Right hindlimb (tissue), 1 donor: ENCODE results near the gene RTN4RL1.
"Not testable (repeated sequence)": the region's sequence is repeated elsewhere in the genome, so short reads cannot be mapped to it uniquely, and the experiment has no call there.

Source experiments
- DNase-seq: peaks from one replicate; pipeline ENCODE4 v3.0.0-alpha.2; 2018

Gene RTN4RL1

DNA sequence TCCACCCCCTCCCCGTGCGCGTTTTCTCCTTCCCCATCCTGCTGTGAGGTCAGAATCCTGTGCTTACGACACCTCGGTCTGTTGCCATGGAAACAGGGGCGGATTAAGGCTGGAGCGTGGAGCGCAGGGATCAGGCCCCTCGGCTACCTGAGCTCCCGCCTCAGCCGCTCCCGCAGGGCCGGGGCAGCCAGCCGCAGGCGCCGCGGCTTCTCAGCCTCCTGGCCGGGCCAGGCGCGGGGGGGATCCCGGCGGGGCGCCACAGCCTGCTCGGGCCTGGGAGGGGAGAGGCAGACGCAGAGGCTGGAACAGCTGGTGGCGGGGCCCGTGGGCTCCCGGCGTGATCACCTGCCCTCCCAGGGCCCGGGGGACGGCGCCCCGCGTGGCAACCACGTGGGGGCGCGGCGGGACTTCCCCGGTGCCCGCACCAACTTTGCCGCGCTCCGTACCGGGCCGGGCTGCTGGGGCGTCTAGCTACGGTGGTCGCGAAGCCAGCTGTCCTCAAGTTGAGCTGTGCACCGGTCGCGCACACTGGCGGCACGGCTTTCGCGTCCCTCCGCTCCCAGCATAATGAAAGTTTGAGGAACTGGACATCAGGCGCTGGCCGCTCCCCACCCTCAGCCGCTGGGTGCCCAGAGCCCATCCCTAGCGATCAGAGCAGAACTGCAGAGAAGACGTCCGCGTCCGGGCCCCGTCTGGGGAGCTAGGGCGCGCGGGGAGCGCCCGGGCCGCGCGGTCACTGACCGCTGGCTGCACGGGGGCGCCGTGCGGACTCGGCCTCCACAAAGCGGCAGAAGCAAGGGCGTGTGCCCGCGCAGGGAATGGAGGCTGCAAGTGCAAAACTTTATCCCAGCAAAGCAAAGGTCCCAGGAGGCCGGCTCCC is 1.2 kb downstream of the RTN4RL1 start:
- DNase-seq, result peak; percentile 58

DNA sequence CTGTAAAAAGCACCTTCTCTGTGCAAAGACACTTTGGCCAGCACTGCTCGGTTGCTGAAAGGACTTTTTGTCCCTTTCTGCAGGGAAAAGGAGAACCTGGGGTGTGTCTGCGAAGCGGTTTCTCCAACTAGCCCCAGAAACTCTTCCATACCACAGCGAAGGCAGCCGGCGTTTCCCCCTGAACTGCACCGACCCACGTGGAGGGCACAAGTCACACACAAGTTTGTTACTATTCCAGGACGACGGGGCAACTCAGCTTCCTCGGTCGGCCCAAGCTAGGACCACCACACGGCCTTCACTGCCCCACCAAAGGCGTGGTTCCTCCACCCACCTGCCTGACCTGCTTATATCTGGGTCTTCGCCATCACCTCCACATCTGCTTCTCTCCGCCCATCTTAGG is 1.9 kb downstream of the RTN4RL1 start:
- DNase-seq, result no peak

DNA sequence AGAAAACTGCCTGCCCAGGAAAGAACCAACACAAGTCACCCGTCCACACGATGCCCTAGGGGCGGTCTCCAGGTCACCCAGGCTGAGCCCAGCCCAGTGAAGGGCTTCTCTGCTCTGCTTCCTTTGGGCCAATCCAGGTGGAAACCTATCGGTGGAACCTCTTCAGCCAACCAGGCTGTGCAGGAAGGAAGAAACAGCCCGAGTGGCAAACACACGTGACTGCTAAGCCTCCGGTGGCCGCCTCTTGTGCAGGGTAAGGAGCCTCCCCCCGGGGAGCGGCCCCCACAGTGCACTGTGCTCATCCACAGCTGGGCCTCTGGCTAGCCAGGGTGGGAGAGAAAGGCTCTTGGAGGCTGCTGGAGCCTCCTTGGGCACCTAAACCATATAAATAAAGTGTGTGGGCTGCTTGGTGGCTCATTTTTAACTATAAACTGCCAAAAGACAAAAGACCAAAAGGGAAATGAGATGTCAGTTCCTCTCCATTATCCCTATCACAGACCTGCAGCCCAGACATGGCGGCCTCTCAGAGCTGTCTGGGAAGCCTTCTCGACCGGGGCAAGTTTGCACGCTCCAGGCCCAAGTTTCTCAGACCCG is 2.4 kb downstream of the RTN4RL1 start:
- no peak for DNase-seq

DNA sequence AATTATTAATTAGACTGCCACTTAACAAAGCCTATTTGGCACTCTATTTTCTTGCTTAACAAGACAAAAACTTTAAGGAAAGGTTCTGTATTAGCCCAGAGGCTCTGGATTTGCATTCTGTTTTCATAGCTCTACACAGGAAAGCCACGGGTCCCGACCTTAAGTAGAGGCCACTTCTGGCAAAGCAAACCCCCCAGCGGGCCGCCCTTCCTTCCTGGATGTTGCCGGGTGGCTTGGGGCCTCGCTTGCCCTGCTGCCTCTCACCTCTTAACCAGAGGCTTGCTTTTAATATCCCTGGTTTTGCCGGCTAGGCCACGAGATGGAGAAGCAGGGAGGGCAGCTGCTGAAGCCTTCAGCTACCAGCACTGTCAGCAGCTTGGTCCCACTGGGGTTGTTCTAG is 4.4 kb downstream of the RTN4RL1 start:
- no peak for DNase-seq

DNA sequence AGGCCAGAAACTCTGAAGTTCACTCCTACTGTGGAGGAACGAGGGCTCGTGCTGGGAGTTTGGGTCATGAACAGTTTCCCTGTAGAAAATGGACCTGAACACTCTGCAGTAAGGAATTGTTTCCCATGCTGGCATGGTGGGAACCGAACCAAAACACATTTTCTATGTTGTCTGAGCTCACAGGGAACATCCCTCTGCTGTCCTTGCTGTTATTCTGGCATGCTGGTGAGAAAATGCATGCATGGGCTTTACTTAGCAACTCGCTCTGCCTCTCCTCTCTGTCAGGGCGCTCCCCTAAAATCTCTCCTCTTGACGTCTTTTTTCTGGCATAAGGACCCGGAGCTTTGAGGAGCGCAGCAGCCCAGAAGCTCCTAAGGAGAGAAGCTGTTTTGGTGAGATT is 5.4 kb downstream of the RTN4RL1 start:
- no peak for DNase-seq

DNA sequence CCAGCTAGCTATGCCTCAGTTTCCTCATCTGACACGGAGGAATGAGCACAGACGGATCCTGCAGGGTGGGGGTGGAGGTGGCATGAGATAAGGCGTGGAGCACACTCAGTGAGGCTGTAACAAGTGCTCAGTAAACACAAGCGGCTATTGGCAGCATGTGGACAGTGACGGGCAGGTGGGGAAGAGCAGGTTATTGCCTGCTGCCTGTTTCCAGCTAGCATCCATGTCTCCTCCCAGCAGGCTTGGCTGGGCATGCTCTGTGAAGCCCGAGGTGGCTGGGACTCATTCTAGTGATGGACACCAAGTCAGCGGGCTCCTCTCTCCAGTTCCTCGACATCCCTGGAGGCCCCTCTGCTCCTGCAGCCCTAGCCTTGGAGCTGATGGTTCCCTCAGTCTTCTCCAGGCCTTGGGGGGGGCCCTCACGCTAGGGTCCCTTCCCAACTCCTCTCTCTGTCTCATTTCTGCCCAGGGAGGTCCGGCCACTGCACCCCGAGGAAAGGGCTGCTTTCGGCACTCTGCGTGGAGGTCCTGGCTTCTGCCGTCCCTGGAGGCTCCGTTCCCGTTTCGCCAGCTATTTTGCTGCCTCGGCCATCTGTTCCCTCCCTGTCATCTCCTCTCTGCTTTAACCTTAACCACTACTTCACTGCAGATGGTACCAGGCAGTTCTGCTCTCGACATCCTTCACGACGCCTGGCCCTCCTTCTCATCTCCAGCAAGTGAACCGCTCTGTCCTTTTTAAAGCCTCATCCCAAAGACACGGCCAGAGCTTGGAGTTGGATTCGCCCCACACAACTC is 6.2 kb downstream of the RTN4RL1 start:
- no peak for DNase-seq

DNA sequence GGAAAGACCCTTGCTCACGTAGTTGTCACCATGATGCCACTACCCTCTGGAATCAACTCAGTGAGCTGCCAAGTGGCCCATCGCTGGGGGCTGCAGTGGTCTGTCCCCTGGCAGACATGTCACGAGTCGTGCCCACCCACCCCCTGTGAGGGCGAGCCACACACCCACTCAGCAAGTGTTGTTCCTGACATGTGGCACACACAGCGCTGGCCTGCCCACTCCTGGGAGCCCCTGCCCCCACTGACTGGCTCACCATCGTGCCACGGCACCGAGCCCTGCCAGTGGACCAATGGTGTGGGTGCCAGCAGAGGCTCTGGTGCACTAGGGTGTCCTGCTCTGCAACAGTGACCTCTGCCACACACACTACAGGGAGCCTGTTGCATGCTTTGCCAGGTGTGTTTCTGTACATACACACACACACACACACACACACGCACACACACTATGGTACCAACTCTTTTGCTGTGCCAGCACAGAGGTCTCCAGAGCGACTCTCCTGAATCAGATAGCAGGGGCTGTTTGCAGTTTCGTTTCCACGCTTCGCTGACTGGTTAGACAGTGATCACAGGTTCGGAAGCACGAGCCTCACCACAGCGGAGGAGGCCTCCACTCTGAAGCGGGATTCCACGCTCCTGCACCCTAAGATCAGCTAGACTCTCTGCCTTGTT is 7.7 kb downstream of the RTN4RL1 start:
- no peak for DNase-seq

DNA sequence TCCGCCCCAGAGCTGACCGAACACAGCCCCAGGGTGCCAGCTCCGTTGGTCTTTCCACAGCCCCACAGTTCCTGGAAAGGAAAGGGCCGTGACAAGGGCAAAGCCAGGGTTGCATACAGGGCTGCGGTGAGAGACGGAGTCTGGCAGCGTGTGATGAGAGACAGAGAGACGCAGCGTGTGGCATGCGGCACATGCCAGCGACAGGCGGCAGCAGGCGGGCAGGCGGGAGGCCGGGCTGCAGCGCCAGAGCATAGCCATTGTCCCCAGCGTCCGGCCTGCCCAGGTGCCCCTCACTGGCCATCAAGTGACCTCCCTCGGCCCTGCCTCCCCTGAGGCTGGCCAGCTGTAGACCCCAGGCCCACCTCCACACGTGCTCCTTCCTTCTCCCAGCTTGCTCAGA is 8.6 kb downstream of the RTN4RL1 start:
- DNase-seq, result no peak

DNA sequence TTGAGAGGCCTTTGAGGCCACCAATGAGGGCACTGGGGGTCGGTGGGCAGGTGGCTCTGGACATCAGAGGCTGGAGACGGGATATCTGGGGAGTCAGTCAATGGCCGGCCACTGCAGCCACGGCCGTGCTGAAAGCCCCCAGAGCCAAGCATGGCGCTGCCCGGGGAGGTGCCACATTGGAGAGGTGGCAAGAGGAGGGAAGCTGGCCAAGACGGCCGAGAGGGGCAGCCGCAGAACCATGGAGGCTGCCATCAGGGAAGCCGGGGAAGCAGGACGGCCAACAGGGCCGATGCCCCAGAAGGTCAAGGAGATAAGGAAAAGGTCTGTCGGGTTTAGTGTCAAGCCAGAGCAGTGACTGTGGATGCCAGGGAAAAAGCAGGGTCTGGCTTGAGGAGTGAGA is 9.8 kb downstream of the RTN4RL1 start:
- DNase-seq, result no peak

DNA sequence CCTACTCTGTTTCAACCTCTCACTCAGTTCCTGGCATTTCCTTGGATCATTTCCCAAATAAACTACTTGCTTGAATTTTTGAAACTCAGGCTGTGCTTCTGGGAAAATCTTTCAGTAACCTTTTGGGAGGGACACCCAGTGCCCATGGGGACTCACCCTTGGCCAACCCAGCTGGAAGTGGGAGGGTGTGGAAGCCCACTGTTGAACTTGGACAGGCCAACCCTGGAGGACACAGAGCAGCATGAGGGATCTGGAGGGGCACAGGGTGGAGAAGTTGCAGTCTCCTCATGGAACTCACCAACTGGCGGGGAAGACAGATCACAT is 11.2 kb downstream of the RTN4RL1 start:
- no peak for DNase-seq

DNA sequence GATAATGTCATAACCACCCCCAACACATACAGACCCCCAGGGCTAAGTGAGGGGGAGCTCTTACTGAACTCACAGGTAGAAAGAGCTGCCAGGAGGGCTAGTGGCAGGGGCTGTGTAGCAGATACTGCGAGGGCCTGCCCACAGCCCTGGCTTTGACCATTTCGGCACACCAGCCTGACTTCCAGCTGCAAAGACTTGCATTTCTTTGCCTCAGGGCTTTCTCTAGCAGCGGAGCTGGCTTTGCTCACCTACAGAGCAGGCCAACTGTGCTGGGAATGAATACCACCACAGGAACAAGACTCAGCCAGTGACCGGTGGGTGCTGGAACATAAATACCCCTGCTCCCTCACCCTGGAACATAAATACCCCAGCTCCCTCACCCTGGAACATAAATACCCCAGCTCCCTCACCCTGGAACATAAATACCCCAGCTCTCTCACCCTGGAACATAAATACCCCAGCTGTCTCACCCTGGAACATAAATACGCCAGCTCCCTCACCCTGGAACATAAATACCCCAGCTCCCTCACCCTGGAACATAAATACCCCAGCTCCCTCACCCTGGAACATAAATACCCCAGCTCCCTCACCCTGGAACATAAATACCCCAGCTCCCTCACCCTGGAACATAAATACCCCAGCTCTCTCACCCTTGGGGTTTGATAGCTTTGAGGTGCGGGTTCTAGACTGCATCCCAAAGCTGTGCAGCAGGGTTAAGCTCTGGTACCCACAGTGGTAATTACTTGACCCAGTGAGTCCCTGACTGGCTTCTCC is 11.7 kb downstream of the RTN4RL1 start:
- not testable (repeated sequence) for DNase-seq

DNA sequence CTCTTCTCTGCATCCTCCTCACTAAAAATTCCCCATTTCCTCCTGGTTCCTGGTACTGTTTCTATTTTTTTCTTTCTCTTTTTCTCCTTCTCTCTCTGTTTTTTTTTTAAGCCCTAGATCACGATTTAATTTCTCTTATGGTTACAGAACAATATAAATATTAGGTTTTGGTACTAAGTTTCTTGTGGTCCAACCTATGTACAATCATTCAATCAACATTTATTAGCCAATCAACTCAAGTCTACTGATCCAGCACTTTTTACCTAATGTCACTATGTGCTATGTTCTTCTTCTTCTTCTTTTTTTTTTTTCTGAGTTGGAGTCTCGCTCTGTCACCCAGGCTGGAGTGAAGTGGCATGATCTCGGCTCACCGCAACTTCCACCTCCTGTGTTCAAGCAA is 12.6 kb downstream of the RTN4RL1 start:
- no peak for DNase-seq

DNA sequence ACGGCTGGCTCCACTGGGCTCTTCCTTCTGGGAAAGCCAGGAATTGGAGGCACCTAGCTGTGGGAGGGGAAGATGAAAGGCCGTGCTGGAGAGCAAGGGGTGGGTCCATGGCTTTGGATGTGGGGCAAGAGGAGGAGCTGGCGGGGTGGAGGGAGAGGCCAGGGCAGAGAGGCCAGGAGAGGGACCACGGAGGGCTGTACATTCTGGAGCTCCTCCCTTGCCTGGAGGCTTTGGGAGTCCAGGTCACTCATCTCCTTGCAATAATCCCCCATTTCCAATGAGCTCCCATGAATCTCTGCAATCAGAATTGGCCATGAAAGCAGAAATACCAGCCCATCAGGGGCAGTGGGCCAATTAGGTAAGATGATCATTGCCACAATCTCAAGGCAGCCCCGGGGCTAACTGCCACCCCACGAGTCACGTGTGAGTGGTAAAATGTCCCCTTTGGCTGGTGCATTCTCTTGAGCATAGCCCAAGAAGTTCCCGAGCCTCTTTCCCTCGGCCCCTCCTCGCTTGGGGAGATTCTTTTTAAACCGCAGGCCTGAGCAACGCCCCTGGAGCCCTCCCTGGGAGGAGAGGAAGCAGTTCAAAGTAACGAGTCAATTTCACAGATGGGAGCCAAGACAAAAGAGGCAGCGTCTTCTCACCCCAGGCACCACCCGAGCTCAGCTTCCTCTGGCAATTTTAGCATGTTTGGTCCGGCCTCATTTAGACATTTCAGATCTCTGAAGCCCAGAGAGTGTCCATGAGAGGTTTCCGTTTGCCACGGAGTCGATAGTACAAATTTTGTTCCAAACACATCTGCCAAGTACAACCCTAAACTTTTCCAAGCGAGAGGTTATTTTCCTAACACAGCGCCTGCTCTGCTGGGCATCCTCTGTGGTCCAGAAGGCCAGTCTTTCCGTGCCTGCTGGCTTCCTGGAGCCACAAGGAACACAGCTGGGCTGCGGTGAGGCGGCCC is 13.4 kb downstream of the RTN4RL1 start:
- DNase-seq, result peak; percentile 78

DNA sequence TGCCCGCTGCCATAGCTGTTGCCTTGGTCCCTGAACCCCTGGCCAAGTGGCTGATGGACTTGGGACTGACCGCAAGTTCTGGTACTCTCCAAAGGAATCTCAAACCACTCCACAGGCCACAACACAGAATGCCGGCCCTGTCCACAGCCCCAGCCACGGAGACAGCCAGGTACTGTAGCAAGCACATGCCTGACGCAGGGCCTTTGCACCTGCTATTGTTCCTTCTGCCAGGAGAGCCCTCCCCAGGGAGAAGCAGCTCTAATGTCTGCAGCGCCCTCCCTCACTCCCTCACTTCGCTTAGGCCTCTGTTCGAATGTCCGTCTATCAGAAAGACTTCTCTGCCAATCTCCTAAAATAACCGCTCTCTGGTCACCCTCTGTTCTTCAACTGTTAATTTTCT is 15.4 kb downstream of the RTN4RL1 start:
- no peak for DNase-seq

DNA sequence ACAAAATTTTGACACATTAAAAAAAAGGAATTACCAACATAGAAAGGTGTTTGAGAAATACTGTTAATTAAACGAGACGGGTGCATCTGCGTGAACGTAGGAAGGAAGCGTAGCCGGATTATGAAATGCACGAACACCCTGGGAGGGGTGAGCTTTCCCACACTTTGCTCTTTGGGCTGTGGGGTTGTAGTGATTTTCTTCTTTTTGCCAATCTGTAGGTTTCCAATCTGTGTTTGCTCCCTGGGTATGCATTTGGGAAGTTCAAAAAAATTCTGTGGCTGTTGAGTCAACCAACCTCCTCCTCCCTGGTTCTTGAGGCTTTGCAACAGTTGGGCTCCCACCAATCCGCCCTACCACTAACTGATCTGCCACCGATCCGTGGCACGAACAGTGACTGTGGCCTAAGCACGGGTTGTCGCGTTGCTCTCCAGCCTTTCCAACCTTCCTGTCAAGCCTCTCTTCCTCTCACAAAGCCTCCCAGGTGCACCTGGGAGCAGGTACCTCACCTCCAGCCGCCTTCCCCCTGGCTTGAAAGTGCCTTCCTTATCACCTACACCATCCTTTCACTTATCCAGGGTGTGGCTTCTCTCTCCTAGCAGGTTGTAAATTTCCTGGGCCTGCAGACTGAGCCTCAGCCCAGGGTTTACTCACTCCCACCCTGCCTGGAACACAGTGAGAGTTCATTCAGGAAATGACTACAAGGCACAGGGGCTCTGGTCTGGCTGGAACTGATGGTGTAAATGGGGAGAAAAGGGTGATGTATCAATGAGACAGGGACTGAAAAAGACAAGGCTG is 16.6 kb downstream of the RTN4RL1 start:
- DNase-seq, result no peak

DNA sequence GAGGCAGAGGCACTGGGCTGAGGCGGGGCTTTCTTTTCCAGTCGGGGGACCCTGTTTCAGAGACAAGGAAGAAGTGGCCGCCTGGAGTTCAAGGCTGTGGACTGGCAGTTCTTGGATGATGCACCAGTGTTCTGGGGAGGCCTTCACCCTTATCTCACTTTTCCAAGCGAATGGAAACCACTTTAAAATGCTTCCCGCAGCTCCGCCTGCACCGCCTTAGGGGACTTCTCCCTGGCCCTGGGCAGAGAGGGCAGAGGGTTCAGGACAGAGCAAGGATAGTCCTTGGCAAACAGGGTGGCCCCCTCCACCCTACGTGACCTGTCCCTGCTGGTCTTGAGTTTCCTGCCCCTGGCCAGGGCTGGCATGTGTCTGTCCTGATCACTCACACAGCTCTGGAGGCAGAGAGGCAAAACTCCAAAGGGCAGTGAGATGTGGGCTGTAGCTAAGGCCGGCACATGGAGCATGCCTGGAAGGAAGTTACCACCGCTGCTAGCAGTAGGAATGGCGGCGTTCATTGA is 20.6 kb downstream of the RTN4RL1 start:
- no peak for DNase-seq

DNA sequence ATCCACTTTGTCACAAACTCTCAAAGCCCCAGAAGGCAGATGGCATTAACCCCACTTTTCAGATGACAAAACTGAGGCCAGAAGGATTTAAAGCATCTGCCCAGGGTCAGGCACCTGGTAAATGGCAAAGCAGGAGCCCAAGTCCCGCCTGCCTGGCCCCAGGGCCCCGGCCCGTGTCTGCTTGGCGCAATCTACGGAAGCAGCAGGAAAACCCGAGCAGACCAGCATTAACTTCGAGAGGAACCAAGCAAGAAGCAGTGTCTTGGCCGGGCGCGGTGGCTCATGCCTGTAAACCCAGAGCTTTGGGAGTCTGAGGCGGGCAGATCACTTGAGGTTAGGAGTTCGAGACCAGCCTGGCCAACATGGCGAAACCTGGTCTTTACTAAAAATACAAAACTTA is 21.6 kb downstream of the RTN4RL1 start:
- DNase-seq, result no peak

DNA sequence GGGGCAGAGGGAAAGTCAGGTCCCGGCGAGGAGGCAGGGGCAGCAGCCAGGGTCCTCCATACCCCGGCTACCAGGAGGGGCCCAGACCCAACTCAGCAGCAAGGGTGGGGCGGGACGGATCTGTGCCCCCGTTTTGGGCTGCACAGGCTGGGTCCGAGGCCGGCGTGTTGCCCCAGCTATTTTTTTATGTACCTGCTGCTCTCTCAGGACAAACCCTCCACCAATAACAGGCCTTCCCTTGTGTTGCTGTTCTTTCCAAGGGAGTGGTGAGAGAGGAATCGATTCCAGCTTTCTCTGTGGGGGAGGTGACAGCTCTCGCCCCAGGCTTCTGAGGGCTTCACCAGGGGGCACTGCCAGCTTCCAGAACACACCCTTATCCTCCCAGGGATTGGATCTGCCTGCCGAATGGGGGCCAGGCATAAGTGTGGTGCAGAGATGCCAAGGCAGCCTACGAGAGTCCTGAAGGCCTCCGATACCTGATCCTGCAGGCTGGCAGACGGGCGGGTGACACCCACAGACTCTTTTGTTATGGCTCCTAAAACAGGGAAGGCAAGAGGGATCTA is 22.3 kb downstream of the RTN4RL1 start:
- no peak for DNase-seq

DNA sequence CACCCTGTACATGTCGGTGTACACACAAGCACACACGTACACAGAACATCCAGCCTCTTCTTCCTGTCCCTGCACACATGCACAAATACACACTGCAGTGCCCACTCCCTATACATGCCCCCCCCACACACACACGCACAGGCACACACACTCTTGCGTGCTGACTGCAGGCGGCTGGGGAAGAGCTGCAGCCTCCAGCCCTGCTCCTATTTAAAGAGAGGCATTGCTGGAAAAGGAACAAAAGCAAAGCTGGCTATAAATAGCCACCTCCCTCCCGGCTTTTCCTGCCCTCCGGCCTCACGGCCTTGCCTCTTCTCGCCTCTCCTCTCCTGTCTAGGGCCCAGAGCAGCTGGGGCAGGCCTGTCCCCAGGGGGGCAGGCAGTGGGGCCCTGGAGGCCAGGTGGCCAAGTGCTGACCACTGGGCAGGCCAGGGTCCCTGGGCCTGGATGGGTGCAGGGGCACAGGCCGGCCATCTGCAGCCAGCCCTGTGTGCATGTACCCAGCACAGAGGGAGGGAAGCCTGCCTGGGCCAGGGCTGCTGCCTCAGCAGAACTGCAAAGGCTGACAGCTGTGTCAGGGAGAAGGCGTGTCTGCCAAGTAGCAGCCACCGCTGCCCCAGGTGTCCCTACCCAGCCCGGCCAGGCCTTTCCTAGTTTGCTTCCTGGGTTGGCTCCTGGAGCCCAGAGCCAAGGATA is 25.4 kb downstream of the RTN4RL1 start:
- DNase-seq, result peak; percentile 77
